Liver (tissue), 3 donors: ENCODE measurements around the gene PARD3.

Experiments used
- GABPA ChIP-seq, 2 donors: IDR thresholded peaks in 1 of 2; conservative IDR thresholded peaks in 1 of 2; 2 replicates each; pipeline ENCODE4 v1.6.1; 2016; ENCODE audit warnings: antibody characterized with exemption in 2 of 2, mild to moderate bottlenecking in 1 of 2, moderate library complexity in 1 of 2
- REST ChIP-seq: IDR thresholded peaks from 2 replicates; pipeline ENCODE4 v1.6.1; 2016; ENCODE audit warnings: antibody characterized with exemption, mild to moderate bottlenecking
- TF ChIP-seq, protein P1 (sequence below): fragments of 150-350 bp; IDR thresholded peaks from 2 replicates; pipeline ENCODE4 v1.5.1; 2017; ENCODE audit warnings: improper control_type of control experiment, low read depth, low read length; ENCODE audit not compliant: missing input control
- TF ChIP-seq, protein P2 (sequence below): IDR thresholded peaks from 2 replicates; pipeline ENCODE4 v1.6.1; 2016; ENCODE audit warnings: antibody characterized with exemption
- donor health status: healthy.
- donor health status: healthy.

DNA sequence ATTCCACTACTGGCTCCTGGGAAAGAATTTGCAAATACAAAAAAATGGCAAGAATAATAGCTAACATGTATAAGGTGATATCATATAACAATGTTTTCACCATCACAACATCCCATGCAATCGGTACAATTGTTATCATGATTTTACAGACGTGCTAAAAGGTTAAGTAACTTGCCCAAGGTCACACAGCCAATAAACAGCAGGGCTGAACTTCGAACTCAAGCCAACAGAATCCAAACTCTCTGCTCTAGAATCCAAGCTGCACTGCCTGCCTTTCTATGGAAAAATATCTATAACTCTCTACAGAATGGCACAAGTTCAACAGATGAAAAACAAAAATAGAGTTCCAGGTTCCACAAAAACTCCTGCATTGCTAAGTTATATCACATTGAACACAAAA is 160.9 kb downstream of the PARD3 start:
- TF ChIP-seq REST = no peak
- TF ChIP-seq, protein P1, sequence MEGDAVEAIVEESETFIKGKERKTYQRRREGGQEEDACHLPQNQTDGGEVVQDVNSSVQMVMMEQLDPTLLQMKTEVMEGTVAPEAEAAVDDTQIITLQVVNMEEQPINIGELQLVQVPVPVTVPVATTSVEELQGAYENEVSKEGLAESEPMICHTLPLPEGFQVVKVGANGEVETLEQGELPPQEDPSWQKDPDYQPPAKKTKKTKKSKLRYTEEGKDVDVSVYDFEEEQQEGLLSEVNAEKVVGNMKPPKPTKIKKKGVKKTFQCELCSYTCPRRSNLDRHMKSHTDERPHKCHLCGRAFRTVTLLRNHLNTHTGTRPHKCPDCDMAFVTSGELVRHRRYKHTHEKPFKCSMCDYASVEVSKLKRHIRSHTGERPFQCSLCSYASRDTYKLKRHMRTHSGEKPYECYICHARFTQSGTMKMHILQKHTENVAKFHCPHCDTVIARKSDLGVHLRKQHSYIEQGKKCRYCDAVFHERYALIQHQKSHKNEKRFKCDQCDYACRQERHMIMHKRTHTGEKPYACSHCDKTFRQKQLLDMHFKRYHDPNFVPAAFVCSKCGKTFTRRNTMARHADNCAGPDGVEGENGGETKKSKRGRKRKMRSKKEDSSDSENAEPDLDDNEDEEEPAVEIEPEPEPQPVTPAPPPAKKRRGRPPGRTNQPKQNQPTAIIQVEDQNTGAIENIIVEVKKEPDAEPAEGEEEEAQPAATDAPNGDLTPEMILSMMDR = no peak
- TF ChIP-seq, protein P2, sequence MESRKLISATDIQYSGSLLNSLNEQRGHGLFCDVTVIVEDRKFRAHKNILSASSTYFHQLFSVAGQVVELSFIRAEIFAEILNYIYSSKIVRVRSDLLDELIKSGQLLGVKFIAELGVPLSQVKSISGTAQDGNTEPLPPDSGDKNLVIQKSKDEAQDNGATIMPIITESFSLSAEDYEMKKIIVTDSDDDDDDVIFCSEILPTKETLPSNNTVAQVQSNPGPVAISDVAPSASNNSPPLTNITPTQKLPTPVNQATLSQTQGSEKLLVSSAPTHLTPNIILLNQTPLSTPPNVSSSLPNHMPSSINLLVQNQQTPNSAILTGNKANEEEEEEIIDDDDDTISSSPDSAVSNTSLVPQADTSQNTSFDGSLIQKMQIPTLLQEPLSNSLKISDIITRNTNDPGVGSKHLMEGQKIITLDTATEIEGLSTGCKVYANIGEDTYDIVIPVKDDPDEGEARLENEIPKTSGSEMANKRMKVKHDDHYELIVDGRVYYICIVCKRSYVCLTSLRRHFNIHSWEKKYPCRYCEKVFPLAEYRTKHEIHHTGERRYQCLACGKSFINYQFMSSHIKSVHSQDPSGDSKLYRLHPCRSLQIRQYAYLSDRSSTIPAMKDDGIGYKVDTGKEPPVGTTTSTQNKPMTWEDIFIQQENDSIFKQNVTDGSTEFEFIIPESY = no peak
- no peak for TF ChIP-seq GABPA (IDR thresholded peaks at IDR 0.05 in 1 of 2, conservative IDR thresholded peaks at IDR 0.05 in 1 of 2)
